H9 (cell line): ENCODE results near the gene PLEKHA7. TPM values are rescaled to one million over a fixed set of nuclear protein-coding genes. Genes with fewer than 3 reads are reported as not detected.

ENCODE experiments used
- DNase-seq: peaks from one replicate; pipeline ENCODE4 v3.0.0-alpha.2; 2017
- H2AFZ ChIP-seq: one replicate; pipeline ENCODE4 v1.6.1; 2013; ENCODE audit warnings: mild to moderate bottlenecking, low read length, control low read depth, moderate library complexity
- H2AK5ac ChIP-seq: 2 replicates; pipeline ENCODE4 v1.6.1; 2013; ENCODE audit warnings: low read length, control low read depth, mixed read lengths; ENCODE audit not compliant: insufficient read length
- H2BK120ac ChIP-seq: one replicate; pipeline ENCODE4 v1.6.1; 2013; ENCODE audit warnings: low read depth, mild to moderate bottlenecking, low read length, control low read depth, inconsistent platforms; ENCODE audit not compliant: poor library complexity, severe bottlenecking
- H2BK12ac ChIP-seq: 2 replicates; pipeline ENCODE4 v1.6.1; 2013; ENCODE audit warnings: low read length, control low read depth, mixed read lengths, low read depth; ENCODE audit not compliant: insufficient read length
- H2BK15ac ChIP-seq: 2 replicates; pipeline ENCODE4 v1.6.1; 2013; ENCODE audit warnings: low read depth, low read length, control low read depth
- H2BK20ac ChIP-seq: one replicate; pipeline ENCODE4 v1.6.1; 2013; ENCODE audit warnings: low read depth, mild to moderate bottlenecking, low read length, control low read depth, inconsistent platforms; ENCODE audit not compliant: poor library complexity, severe bottlenecking
- H2BK5ac ChIP-seq: 2 replicates; pipeline ENCODE4 v1.6.1; 2013; ENCODE audit warnings: low read length, control low read depth, mixed read lengths; ENCODE audit not compliant: insufficient read length
- H3K14ac ChIP-seq: 2 replicates; pipeline ENCODE4 v1.6.1; 2013; ENCODE audit warnings: low read length, control low read depth; ENCODE audit not compliant: insufficient read depth
- H3K18ac ChIP-seq: 2 replicates; pipeline ENCODE4 v1.6.1; 2013; ENCODE audit warnings: low read depth, mild to moderate bottlenecking, mixed read lengths, low read length, control low read depth; ENCODE audit not compliant: insufficient read length
- H3K23ac ChIP-seq: 2 replicates; pipeline ENCODE4 v1.6.1; 2013; ENCODE audit warnings: low read length, control low read depth, mixed read lengths, low read depth; ENCODE audit not compliant: insufficient read length
- H3K23me2 ChIP-seq: 2 replicates; pipeline ENCODE4 v1.6.1; 2013; ENCODE audit warnings: low read depth, mild to moderate bottlenecking, mixed read lengths, low read length, control low read depth; ENCODE audit not compliant: insufficient read length, poor library complexity, severe bottlenecking
- H3K27ac ChIP-seq: 2 replicates; pipeline ENCODE4 v1.5.1; 2013; ENCODE audit warnings: low read length, control low read depth, mixed read lengths, low read depth; ENCODE audit not compliant: insufficient read length
- H3K27me3 ChIP-seq: 2 replicates; pipeline ENCODE4 v1.6.1; 2013; ENCODE audit warnings: low read length, control low read depth, inconsistent platforms; ENCODE audit not compliant: insufficient read depth
- H3K4ac ChIP-seq: 2 replicates; pipeline ENCODE4 v1.6.1; 2013; ENCODE audit warnings: low read depth, mild to moderate bottlenecking, control low read depth, inconsistent platforms, low read length, moderate library complexity
- H3K4me1 ChIP-seq: 2 replicates; pipeline ENCODE4 v1.6.1; 2013; ENCODE audit warnings: low read length, control low read depth, inconsistent platforms; ENCODE audit not compliant: insufficient read depth
- H3K4me2 ChIP-seq: 2 replicates; pipeline ENCODE4 v1.6.1; 2013; ENCODE audit warnings: low read length, control low read depth, mixed read lengths; ENCODE audit not compliant: insufficient read length, insufficient read depth
- H3K56ac ChIP-seq: 2 replicates; pipeline ENCODE4 v1.6.1; 2013; ENCODE audit warnings: low read depth, mild to moderate bottlenecking, mixed read lengths, low read length, control low read depth; ENCODE audit not compliant: insufficient read length
- H3K79me1 ChIP-seq: 2 replicates; pipeline ENCODE4 v1.6.1; 2013; ENCODE audit warnings: low read depth, mild to moderate bottlenecking, moderate library complexity, low read length, control low read depth, inconsistent platforms; ENCODE audit not compliant: insufficient read depth, poor library complexity, severe bottlenecking
- H3K79me2 ChIP-seq: 2 replicates; pipeline ENCODE4 v1.6.1; 2013; ENCODE audit warnings: low read length, control low read depth, inconsistent platforms; ENCODE audit not compliant: insufficient read depth
- H3K9ac ChIP-seq: 2 replicates; pipeline ENCODE4 v1.6.1; 2013; ENCODE audit warnings: low read length, control low read depth, mixed read lengths; ENCODE audit not compliant: insufficient read length; ENCODE audit errors: extremely low read depth
- H3K9me3 ChIP-seq: one replicate; pipeline ENCODE4 v1.6.1; 2013; ENCODE audit warnings: low read depth, low read length, inconsistent platforms; ENCODE audit not compliant: control insufficient read depth
- H3T11ph ChIP-seq: one replicate; pipeline ENCODE4 v1.6.1; 2013; ENCODE audit warnings: mild to moderate bottlenecking, low read length, control low read depth, inconsistent platforms
- H4K20me1 ChIP-seq: one replicate; pipeline ENCODE4 v1.6.1; 2013; ENCODE audit not compliant: control insufficient read depth, insufficient read length, insufficient read depth
- H4K5ac ChIP-seq: 2 replicates; pipeline ENCODE4 v1.6.1; 2013; ENCODE audit warnings: low read depth, mild to moderate bottlenecking, mixed read lengths, low read length, control low read depth; ENCODE audit not compliant: insufficient read length
- H4K8ac ChIP-seq: replicated peaks from 2 replicates; pipeline ENCODE4 v1.6.1; 2013; ENCODE audit warnings: low read length, control low read depth, mixed read lengths, low read depth; ENCODE audit not compliant: insufficient read length
- H4K91ac ChIP-seq: 2 replicates; pipeline ENCODE4 v1.6.1; 2013; ENCODE audit warnings: low read depth, mild to moderate bottlenecking, moderate library complexity, mixed read lengths, low read length, control low read depth; ENCODE audit not compliant: insufficient read length
- H3K27ac Mint-ChIP-seq, 3 experiments: 2 replicates in 2 of 3; 3 replicates in 1 of 3; pipeline ENCODE4 v1.8.0; 2020 to 2021; ENCODE audit warnings: mixed read lengths in 3 of 3, mild to moderate bottlenecking in 1 of 3, moderate library complexity in 1 of 3
- H3K27me3 Mint-ChIP-seq: 2 replicates; pipeline ENCODE4 v1.8.0; 2021; ENCODE audit warnings: low read depth, mild to moderate bottlenecking, moderate library complexity, mixed read lengths
- H3K36me3 Mint-ChIP-seq, 3 experiments: 2 replicates in 2 of 3; 3 replicates in 1 of 3; pipeline ENCODE4 v1.8.0; 2020 to 2021; ENCODE audit warnings: low read depth in 3 of 3, mixed read lengths in 3 of 3; ENCODE audit not compliant: insufficient read depth in 1 of 3
- H3K4me1 Mint-ChIP-seq, 2 experiments: 2 replicates each; pipeline ENCODE4 v1.8.0; 2020; ENCODE audit warnings: mixed read lengths in 2 of 2
- H3K4me3 Mint-ChIP-seq, 2 experiments: 2 replicates in 1 of 2; 3 replicates in 1 of 2; pipeline ENCODE4 v1.8.0; 2020 to 2021; ENCODE audit warnings: mild to moderate bottlenecking in 2 of 2, mixed read lengths in 2 of 2, moderate library complexity in 1 of 2
- H3K9me3 Mint-ChIP-seq, 2 experiments: 2 replicates in 1 of 2; 3 replicates in 1 of 2; pipeline ENCODE4 v1.8.0; 2020; ENCODE audit warnings: mild to moderate bottlenecking in 2 of 2, mixed read lengths in 2 of 2, moderate library complexity in 1 of 2
- CTCF ChIP-seq: fragments of 200-600 bp; sonication (generic); conservative IDR thresholded peaks from 3 replicates; pipeline ENCODE4 v1.8.0; 2021; ENCODE audit warnings: antibody characterized with exemption, mild to moderate bottlenecking
- WGBS: extraction: QIAGEN DNeasy Blood & Tissue Kit; methylation state at CpG from one replicate; pipeline ENCODE4 v1.1.7; 2013; ENCODE audit warnings: missing lambda C conversion rate, low lambda C conversion rate, mixed read lengths; ENCODE audit not compliant: insufficient read length; ENCODE audit errors: extremely low coverage; 5-methylcytosine and 5-hydroxymethylcytosine counted together
- total RNA-seq: library from RNA; stranded (reverse); gene quantifications from 2 replicates; pipeline ENCODE4 v1.2.1, GENCODE V29; 2021

The PLEKHA7 gene
- total RNA-seq, 1 experiment from 2014 or later, result 21.0 TPM

- Mint-ChIP-seq H3K4me1 (peaks cover 3 to 13% of the 10 kb centered on the region in 2 experiments), H3K27me3 (no peaks in the 10 kb centered on the region), H3K4me3 (no peak overlapping the region), H3K27ac (no peak overlapping the region), H3K9me3 (no peaks in the 10 kb centered on the region; a peak in 1 of 5 replicates), H3K36me3 (peaks cover 0 to 6% (median 4%) of the 10 kb centered on the region in 3 experiments; a peak in 4 of 7 replicates)
- Histone ChIP-seq H4K8ac (no peak overlapping the region), H4K91ac (no peak overlapping the region), H3K79me2 (no peaks in the 10 kb centered on the region), H3K79me1 (no peaks in the 10 kb centered on the region), H3T11ph (no peak overlapping the region), H2BK15ac (no peak overlapping the region), H3K4ac (no peak overlapping the region), H3K27ac (no peak overlapping the region), H2BK120ac (no peak overlapping the region), H3K4me1 (no peaks in the 10 kb centered on the region), H3K9ac (no peak overlapping the region), H3K23me2 (no peaks in the 10 kb centered on the region), H2AFZ (no peak overlapping the region), H2BK12ac (no peak overlapping the region), H4K5ac (no peak overlapping the region), H3K14ac (no peak overlapping the region), H3K9me3 (no peaks in the 10 kb centered on the region), H2AK5ac (no peak overlapping the region), H3K27me3 (no peaks in the 10 kb centered on the region), H2BK20ac (no peak overlapping the region), H3K4me2 (no peak overlapping the region), H3K23ac (no peak overlapping the region), H3K56ac (no peak overlapping the region), H2BK5ac (no peak overlapping the region), H3K18ac (no peak overlapping the region), H4K20me1 (no peaks in the 10 kb centered on the region)
- TF ChIP-seq CTCF, result no peak
- DNase-seq, result no peak
- WGBS, result no CpG with 5 or more reads among the region's 3 CpGs
Measured at GRCh38 chr11:17001806-17002205, 12.4 kb downstream of the PLEKHA7 start.
